ENCODE measurements around the gene APEH.

The APEH gene

DNA sequence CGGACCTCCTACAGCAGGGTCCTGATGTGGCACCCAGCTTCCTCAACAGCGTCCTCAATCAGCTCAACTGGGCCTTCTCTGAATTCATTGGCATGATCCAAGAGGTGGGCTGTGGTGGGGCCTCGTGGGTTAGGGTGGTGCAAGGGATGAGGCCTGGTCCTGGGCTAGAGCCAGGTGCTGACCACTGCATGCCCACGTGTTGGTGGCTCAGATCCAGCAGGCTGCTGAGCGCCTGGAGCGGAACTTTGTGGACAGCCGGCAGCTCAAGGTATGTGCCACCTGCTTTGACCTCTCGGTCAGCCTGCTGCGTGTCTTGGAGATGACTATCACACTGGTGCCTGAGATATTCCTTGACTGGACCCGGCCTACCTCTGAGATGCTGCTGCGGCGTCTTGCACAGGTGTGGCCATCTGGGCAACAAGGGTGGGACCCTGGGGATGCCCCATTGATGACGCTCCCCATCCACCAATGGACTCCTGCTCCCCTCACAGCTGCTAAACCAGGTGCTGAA, 41.5 kb downstream of the APEH start:
- DNase-seq, result no peak

GRCh38 chr3:49716169-49716568, 42.0 kb downstream of the APEH start:
- DNase-seq, result no peak

- DNase-seq, result no peak
Measured at GRCh38 chr3:49716691-49717210, 42.6 kb downstream of the APEH start.

GRCh38 chr3:49717211-49717958, 43.2 kb downstream of the APEH start:
- no peak for DNase-seq

DNA sequence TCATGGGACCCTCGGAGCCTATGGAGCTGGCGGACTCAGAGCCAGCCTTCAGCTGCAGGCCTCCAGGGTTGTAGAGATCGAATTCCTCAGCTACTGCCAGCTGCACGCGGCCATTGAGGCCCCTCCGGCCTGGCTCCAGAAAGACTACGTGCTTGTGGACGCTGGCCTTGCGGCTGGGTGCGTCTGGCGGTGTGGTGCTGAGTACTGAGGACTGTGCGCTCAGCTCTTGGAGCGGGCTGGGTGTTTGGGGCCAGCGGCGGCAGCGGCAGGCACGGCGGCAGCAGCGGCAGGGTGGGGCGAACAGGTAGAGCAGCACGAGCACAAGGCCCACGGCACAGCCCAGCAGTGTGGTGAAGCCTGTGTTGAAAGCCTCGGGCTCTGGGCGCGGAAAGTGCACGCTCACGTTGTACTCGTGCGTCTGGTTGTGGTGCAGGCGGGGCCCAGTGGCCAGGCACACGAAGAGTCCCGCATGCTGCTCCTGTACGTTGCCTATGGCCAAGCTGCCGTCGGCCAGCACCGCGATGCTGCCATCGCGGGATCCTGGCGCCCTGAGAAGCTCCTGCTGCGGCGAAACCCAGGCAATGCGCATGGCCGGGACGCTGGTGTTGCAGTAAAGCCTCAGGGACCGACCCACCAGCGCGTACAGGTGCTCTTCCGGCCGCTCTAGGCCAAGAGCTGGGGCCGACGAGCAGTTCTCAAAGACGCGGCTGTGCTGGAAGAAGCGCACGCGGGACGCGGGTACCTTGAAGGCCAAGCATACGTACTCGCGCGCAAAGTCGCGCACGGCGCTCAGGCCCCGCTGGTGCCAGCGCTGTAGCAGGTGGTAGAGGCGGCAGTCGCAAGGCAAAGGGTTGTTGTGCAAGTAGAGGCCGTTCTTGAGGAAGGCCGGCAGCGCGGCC, 44.1 kb downstream of the APEH start:
- no peak for DNase-seq

DNA sequence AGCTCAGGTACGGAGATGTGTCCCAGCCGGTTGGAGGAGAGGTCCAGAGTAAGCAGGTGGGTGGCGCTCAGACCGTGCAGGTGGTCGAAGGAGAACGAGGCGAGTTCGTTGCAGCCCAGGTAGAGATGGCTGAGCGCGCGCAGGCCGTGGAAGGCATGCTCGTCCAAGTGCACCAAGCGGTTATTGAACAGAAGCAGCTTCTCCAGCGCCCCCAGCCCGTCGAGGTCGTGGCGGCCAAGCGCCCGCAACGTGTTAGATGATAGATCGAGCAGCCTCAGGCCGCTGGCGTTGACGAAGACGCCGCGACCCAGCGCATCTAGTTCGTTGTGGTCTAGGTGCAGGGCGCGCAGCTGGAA, 44.7 kb downstream of the APEH start:
- DNase-seq, result no peak

GRCh38 chr3:49719214-49719884, 45.2 kb downstream of the APEH start, which contains the start of gene AMIGO3:
TSS of gene AMIGO3 (minus strand) at chr3:49719684. CDS start at chr3:49719465, 219 bp downstream.
- DNase-seq, result peak; percentile 91

DNA sequence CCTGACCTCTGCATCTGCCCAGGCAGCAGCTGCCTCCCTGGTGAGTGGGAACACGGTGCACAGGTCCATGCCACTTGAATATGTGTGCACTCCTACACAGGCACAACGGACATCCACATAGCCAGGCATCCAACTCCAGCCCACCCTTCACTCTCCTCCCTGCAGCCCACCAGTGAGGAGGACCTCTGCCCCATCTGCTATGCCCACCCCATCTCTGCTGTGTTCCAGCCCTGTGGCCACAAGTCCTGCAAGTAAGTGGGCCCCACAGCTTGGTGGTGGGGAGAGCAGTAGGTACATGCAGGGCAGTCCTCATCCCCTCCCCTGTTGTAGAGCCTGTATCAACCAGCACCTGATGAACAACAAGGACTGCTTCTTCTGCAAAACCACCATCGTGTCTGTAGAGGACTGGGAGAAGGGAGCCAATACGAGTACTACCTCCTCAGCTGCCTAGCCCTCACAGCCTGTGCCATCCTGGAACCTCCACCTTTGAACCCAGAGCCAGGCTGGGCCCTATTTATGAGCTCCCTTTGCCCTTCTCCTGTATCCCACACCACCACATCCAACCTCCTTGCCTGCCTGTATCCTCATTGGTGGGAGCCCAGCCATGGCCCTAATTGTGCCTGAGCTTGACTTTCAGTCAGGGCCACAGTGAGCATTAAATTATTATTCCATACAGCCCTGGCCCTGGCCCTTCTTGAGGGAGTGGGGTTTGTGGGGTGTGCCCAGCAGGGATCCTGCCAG, 46.9 kb downstream of the APEH start:
- DNase-seq, result no peak

DNA sequence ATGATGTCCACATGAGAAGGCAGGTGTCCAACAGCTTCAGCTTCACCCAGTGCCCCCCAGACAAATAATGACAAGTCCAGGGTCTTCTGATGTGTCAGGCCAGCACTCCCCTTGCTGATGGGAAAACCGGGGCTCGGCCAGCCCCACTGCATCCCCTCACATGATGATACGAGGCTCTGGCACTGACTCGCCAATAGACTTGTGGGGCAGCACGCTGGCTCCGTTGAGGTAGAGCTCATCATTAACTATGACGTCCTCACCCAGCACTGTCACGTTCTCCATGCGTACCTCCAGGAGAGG, 47.4 kb downstream of the APEH start:
- no peak for DNase-seq

GRCh38 chr3:49721896-49722781, 48.0 kb downstream of the APEH start:
- no peak for DNase-seq

DNA sequence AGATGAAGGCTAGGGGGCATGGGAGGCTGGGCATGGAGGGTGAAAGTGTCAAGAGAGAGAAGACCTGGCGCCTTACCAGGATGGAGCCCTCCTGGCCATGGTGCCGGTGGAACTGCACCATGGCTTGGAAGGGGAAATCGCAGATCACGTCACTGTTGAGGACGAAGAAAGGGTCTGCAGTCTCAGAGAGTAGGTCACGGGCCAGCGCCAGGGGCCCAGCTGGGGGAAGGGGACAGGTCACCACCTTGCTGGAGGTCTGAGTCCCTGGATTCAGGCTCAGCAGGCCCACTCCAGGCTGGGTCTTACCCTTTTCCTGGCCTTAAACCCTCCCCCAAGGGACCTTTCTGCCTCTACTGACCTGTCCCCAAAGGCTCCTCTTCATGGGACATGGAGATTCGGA, 48.7 kb downstream of the APEH start:
- DNase-seq, result no peak

DNA sequence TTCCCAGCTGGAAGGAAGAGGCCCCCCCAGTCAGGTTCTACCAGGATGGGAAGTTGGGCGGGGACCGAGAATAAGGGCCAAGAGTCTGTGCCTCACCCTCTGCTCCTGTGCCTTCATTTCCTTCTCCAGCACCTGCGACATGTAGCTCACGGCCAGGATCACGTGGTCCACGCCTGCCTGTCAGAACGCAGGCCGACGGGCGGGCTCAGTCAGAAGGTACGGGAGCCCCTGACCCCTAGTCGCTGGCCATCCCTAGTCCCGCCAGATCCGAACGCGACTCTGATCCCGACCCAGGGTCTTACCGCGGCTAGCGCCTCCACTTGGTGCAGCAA, 49.1 kb downstream of the APEH start:
- DNase-seq, result peak; percentile 54

DNA sequence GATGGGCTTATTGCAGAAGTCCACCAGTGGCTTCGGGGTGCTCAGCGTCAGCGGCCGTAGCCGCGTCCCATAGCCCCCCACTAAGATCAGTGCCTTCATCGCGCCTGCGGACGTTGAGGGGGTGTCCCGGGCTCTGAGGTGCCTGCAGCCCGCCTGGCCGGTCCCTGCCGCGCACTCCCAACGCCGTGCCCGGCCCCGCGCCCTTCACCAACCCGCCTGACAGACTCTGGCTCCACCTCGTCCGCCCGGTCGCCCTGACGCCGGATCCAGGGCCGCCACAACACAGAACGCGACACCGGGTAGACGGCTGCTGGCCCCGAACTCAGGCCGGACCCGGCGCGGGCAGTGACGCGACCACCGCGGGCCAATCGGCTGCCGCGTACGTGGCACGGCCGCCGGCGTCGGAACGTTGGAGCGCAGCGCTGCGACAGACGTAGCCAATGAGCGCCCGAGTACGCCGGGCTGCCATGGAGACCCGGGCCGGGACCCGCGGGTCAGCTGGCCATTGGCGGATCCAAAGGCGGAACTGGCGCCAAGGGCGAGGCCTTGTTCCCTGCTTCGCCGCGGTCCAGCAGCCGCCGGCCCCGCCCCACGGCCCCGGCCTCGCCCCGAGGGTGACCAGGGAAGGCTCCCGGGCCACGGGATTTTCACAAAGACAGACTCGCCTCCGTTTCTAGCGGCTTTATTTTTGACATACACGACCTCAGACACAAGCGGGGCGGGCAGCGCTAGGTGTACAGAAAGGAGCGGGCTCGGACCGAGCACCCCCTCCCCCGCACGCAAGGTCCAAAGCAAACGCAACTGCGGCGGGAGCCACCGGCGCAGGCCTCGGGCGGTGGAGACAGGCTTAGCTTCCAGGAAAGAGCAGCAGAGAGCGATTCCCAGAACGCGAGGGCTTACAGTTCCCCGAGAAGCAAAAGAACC, 49.7 kb downstream of the APEH start, which contains the start of gene GMPPB:
Gene GMPPB, minus strand, starts transcription at position 324 of the 924 bp plus-strand sequence. Its CDS starts 225 bp downstream, at position 99.
- peak; percentile 90 for DNase-seq

DNA sequence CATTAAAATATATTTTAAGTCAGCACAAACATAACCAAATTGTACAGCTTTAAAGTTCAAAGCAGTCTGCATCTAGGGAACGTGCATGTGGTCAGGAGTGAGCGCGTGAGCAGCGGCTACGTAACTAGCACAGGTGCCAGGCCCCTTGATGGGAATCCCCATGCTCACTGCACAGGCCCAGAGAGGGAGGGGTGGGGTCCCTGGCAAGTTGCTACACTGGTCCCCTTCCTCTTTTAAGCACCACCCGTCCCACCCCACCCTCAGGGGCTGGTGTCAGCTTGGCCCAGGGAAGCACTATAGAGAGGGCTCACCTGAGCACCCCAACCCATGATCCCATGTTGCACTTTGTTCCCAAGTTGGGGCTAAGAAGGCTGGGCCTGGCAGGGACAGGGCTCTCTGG, 50.4 kb downstream of the APEH start:
- no peak for DNase-seq

GRCh38 chr3:49725906-49726681, 51.9 kb downstream of the APEH start:
- no peak for DNase-seq

GRCh38 chr3:49727154-49727923, 53.2 kb downstream of the APEH start:
- DNase-seq, result no peak

GRCh38 chr3:49727924-49728361, 53.8 kb downstream of the APEH start:
- no peak for DNase-seq

DNA sequence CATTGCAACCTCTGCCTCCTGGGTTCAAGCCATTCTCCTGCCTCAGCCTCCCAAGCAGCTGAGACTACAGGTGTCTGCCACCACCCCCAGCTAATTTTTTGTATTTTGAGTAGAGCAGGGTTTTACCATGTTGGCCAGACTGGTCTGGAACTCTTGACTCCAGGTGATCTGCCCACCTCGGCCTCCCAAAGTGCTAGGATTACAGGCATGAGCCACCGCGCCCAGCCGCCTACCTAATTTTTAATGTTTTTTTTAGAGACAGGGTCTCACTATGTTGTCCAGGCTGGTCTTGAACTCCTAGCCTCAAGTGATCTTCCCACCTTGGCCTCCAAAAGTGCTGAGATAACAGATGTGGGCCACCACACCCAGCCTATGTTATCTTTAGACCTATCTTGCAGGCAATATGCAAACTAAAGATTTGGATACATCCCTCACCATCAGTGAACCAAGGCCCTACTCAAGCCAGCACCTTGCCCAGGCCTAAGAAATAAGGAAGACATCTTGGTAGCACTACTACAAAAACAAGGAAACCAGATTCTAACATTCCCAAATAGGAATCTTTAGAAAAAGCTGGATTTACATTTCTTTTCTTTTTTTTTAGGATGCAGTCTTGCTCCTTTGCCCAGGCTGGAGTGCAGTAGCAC, 55.9 kb downstream of the APEH start:
- DNase-seq, result no peak
